A673 (cell line): ENCODE results near the gene CDKN2B-AS1.

Source experiments
- CTCF ChIP-seq: fragments of 300-800, 200-600 bp; sonication (generic); conservative IDR thresholded peaks from 2 replicates; pipeline ENCODE4 v1.5.1; 2017; ENCODE audit warnings: low read depth, mild to moderate bottlenecking, antibody characterized with exemption, low read length, moderate library complexity, mixed read lengths
- EZH2 ChIP-seq: fragments of 200-600 bp; sonication (generic); IDR thresholded peaks from 2 replicates; pipeline ENCODE4 v1.6.1; 2017; ENCODE audit warnings: borderline replicate concordance, low read depth, mild to moderate bottlenecking, mixed read lengths, antibody characterized with exemption, low read length; ENCODE audit not compliant: poor library complexity, severe bottlenecking

GRCh38 chr9:22002038-22002437 lies 7.4 kb downstream of the CDKN2B-AS1 start:
- TF ChIP-seq CTCF (no peak), EZH2 (no peak)
